SH-SY5Y (cell line): ENCODE measurements around the gene SLC6A11.

ENCODE experiments used
- GATA2 ChIP-seq: IDR thresholded peaks from 2 replicates; pipeline ENCODE4 v1.6.1; 2011; ENCODE audit warnings: mild to moderate bottlenecking, low read depth, low read length
- GATA3 ChIP-seq: IDR thresholded peaks from 2 replicates; pipeline ENCODE4 v1.6.1; 2011; ENCODE audit warnings: low read depth, mild to moderate bottlenecking, low read length, moderate library complexity

The SLC6A11 gene

GRCh38 chr3:10875914-10876313, 59.9 kb downstream of the SLC6A11 start:
- no peak for TF ChIP-seq GATA2
- TF ChIP-seq GATA3: no peak

- TF ChIP-seq GATA3 (no peak), GATA2 (no peak)
Measured at GRCh38 chr3:10876661-10877060, 60.6 kb downstream of the SLC6A11 start.

- TF ChIP-seq GATA2 (no peak), GATA3 (no peak)
Measured at GRCh38 chr3:10882851-10883250, 66.8 kb downstream of the SLC6A11 start.

GRCh38 chr3:10883478-10884234, 67.6 kb downstream of the SLC6A11 start:
- no peak for TF ChIP-seq GATA3
- TF ChIP-seq GATA2: no peak

- TF ChIP-seq GATA2 (no peak), GATA3 (no peak)
Measured at GRCh38 chr3:10887015-10887414, 71.0 kb downstream of the SLC6A11 start.

GRCh38 chr3:10888518-10889090, 72.6 kb downstream of the SLC6A11 start:
- TF ChIP-seq GATA3: no peak

GRCh38 chr3:10889206-10889960, 73.4 kb downstream of the SLC6A11 start:
- TF ChIP-seq GATA2: no peak
- no peak for TF ChIP-seq GATA3

GRCh38 chr3:10890665-10891064, 74.6 kb downstream of the SLC6A11 start:
- TF ChIP-seq GATA2 (no peak), GATA3 (no peak)

GRCh38 chr3:10892622-10893021, 76.6 kb downstream of the SLC6A11 start:
- no peak for TF ChIP-seq GATA2
- TF ChIP-seq GATA3: no peak

GRCh38 chr3:10901296-10901945, 85.4 kb downstream of the SLC6A11 start:
- no peak for TF ChIP-seq GATA2
- no peak for TF ChIP-seq GATA3

GRCh38 chr3:10907262-10907661, 91.2 kb downstream of the SLC6A11 start:
- no peak for TF ChIP-seq GATA3
- TF ChIP-seq GATA2: no peak

- no peak for TF ChIP-seq GATA3
- no peak for TF ChIP-seq GATA2
Measured at GRCh38 chr3:10910367-10910766, 94.3 kb downstream of the SLC6A11 start.

- TF ChIP-seq GATA2 (no peak), GATA3 (no peak)
Measured at GRCh38 chr3:10911350-10912002, 95.4 kb downstream of the SLC6A11 start.

GRCh38 chr3:10912786-10913185, 96.8 kb downstream of the SLC6A11 start:
- TF ChIP-seq GATA3: no peak
- no peak for TF ChIP-seq GATA2
